Naive thymus-derived CD4-positive, alpha-beta T cell (primary cell): ENCODE data around the gene OR2F1. TPM values are rescaled to one million over a fixed set of nuclear protein-coding genes. Genes with fewer than 3 reads are reported as not detected.

Experiments
- ATAC-seq: fragments of 150-1000 bp; cut with Tn5 transposase; 2 replicates; pipeline ENCODE4 v1.10.0; 2021; ENCODE audit warnings: mild to moderate bottlenecking, moderate library complexity
- CTCF ChIA-PET: fragments of 350-600 bp; sonication (Branson Sonifier 250); formaldehyde crosslinking; loops from one replicate; lab custom pipeline; 2021; ENCODE audit warnings: antibody characterized with exemption; lab: Charles Lee
- POLR2A ChIA-PET: fragments of 350-600 bp; sonication (Branson Sonifier 250); formaldehyde crosslinking; loops from one replicate; lab custom pipeline; 2021; ENCODE audit warnings: antibody characterized with exemption, inconsistent platforms; lab: Charles Lee
- DNase-seq, 9 donors: peaks; one replicate each; pipeline versions ENCODE4 v3.0.0 to v3.0.0-alpha.2; 2020 to 2022; ENCODE audit warnings: mixed read lengths in 1 of 9
- H3K27ac ChIP-seq: one replicate; pipeline ENCODE4 v1.7.0; 2013; ENCODE audit warnings: mild to moderate bottlenecking, low read depth, low read length, moderate library complexity
- H3K27me3 ChIP-seq, 2 donors: one replicate each; pipeline ENCODE4 v1.7.0; 2013; ENCODE audit warnings: low read length in 2 of 2, mild to moderate bottlenecking in 2 of 2, moderate library complexity in 2 of 2; ENCODE audit not compliant: control insufficient read depth in 2 of 2, insufficient read depth in 2 of 2
- H3K36me3 ChIP-seq, 3 experiments: 1 replicate in 2 of 3; 2 replicates in 1 of 3; pipeline ENCODE4 v1.7.0; 2013; ENCODE audit warnings: low read length in 3 of 3, mild to moderate bottlenecking in 3 of 3, moderate library complexity in 1 of 3; ENCODE audit not compliant: insufficient read depth in 3 of 3, control insufficient read depth in 2 of 3
- H3K4me1 ChIP-seq, 2 donors: one replicate each; pipeline ENCODE4 v1.7.0; 2013; ENCODE audit warnings: low read length in 2 of 2, mild to moderate bottlenecking in 2 of 2, moderate library complexity in 1 of 2; ENCODE audit not compliant: control insufficient read depth in 2 of 2, insufficient read depth in 2 of 2
- H3K4me3 ChIP-seq: 2 replicates; pipeline ENCODE4 v1.7.0; 2013; ENCODE audit warnings: mild to moderate bottlenecking, low read length
- H3K9me3 ChIP-seq, 3 experiments: 1 replicate in 2 of 3; 2 replicates in 1 of 3; pipeline ENCODE4 v1.7.0; 2013; ENCODE audit warnings: low read length in 3 of 3; ENCODE audit not compliant: control insufficient read depth in 2 of 3
- H3K27ac Mint-ChIP-seq, 9 donors: one replicate each; pipeline ENCODE4 v1.8.0; 2020 to 2022; ENCODE audit warnings: mixed read lengths in 9 of 9, mild to moderate bottlenecking in 8 of 9, moderate library complexity in 5 of 9, inconsistent platforms in 2 of 9
- H3K27me3 Mint-ChIP-seq, 5 donors: one replicate each; pipeline ENCODE4 v1.8.0; 2021 to 2022; ENCODE audit warnings: mixed read lengths in 5 of 5, mild to moderate bottlenecking in 1 of 5
- H3K36me3 Mint-ChIP-seq, 5 donors: one replicate each; pipeline ENCODE4 v1.8.0; 2020 to 2022; ENCODE audit warnings: mixed read lengths in 5 of 5, mild to moderate bottlenecking in 3 of 5, inconsistent platforms in 1 of 5
- H3K4me1 Mint-ChIP-seq, 7 donors: one replicate each; pipeline ENCODE4 v1.8.0; 2020 to 2022; ENCODE audit warnings: mixed read lengths in 7 of 7, mild to moderate bottlenecking in 3 of 7, inconsistent platforms in 1 of 7
- H3K4me3 Mint-ChIP-seq, 10 donors: one replicate each; pipeline ENCODE4 v1.8.0; 2020 to 2022; ENCODE audit warnings: mild to moderate bottlenecking in 10 of 10, mixed read lengths in 10 of 10, moderate library complexity in 6 of 10, inconsistent platforms in 2 of 10
- H3K9me3 Mint-ChIP-seq, 11 donors: one replicate each; pipeline ENCODE4 v1.8.0; 2020 to 2022; ENCODE audit warnings: mixed read lengths in 11 of 11, mild to moderate bottlenecking in 4 of 11, inconsistent platforms in 1 of 11, moderate library complexity in 1 of 11
- intact Hi-C, 2 donors: fragments of 100-400 bp; cut with micrococcal nuclease; formaldehyde crosslinking; loops; one replicate each; pipeline ENCODE4 v1.15.1; 2023
- polyA plus RNA-seq, 2 donors: library from polyadenylated mRNA; unstranded; fragments of 300-500 nt; fragmentation: Illumina TruSeq; gene quantifications; one replicate each; pipeline ENCODE4 v1.2.3, GENCODE V29; 2021
- total RNA-seq, 6 experiments: library from RNA in 5 of 6; stranded (reverse) in 5 of 6; gene quantifications; 1 replicate in 5 of 6; 2 replicates in 1 of 6; pipeline ENCODE4 v1.2.3 and lab custom pipeline; 2021 to 2026

OR2F1 gene
- total and polyA plus RNA-seq, 7 experiments from 2014 or later: not detected

DNA sequence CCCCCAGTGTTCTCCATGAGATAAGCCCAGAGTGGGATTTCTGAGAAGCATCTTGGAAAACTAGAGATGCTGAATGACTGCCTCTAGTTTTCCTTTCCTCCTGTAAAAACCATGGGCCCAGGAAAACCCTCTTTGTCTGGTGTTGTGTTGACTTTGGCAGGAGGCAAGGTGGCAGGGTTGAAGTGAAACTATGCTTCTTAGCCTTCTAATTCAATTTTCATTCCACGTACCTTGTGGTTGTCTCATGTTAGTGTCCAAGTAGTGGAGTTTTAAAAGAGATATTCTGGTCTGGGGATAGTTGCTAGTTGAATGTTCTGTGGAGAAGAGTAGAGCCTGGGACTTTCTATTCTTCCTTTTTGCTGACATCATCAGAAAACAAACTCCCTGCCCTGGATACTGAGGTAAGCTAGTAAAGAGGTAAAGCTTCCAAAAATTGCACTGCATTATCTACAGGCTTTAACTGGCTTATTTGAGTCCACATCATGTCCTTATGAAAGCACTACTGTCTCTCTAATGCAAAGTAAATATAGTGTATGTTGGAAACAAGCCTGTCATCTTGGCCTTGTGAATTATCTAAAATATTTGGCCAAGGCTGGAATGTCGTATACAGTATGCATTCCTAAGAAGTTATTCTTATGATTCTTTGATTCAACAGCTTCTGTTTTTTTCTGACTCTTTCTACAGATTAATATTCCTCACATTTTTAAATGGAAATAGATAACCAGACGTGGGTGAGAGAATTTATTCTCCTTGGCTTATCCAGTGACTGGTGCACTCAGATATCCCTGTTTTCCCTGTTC is 19.9 kb upstream of the OR2F1 start, which contains the start of gene OR2F2:
TSS of gene OR2F2 (plus strand) at position 708 of the 800 bp plus-strand sequence. CDS start at position 708, 0 bp downstream.
- intact Hi-C loops: no loop called here
- H3K9me3 ChIP-seq: peaks cover 0 to 4% (median 0%) of the 10 kb centered on the region in 3 experiments
- CTCF ChIA-PET: no interaction called here
- H3K27me3 ChIP-seq: no peaks in the 10 kb centered on the region
- H3K4me3 ChIP-seq: no peak within 1 kb of the TSS
- Mint-ChIP-seq H3K27ac (no peak within 1 kb of the TSS), H3K4me3 (no peak within 1 kb of the TSS), H3K27me3 (peaks cover 0 to 28% (median 0%) of the 10 kb centered on the region in 5 donors), H3K36me3 (peaks cover 0 to 6% (median 5%) of the 10 kb centered on the region in 5 donors), H3K9me3 (peaks cover 0 to 27% (median 11%) of the 10 kb centered on the region in 11 donors), H3K4me1 (peaks cover 0 to 8% (median 0%) of the 10 kb centered on the region in 7 donors)
- no peaks in the 10 kb centered on the region for H3K4me1 ChIP-seq
- POLR2A ChIA-PET: no interaction called here
- DNase-seq: no peak
- H3K27ac ChIP-seq: no peak within 1 kb of the TSS
- no peaks in the 10 kb centered on the region for H3K36me3 ChIP-seq
- ATAC-seq: no peak

DNA sequence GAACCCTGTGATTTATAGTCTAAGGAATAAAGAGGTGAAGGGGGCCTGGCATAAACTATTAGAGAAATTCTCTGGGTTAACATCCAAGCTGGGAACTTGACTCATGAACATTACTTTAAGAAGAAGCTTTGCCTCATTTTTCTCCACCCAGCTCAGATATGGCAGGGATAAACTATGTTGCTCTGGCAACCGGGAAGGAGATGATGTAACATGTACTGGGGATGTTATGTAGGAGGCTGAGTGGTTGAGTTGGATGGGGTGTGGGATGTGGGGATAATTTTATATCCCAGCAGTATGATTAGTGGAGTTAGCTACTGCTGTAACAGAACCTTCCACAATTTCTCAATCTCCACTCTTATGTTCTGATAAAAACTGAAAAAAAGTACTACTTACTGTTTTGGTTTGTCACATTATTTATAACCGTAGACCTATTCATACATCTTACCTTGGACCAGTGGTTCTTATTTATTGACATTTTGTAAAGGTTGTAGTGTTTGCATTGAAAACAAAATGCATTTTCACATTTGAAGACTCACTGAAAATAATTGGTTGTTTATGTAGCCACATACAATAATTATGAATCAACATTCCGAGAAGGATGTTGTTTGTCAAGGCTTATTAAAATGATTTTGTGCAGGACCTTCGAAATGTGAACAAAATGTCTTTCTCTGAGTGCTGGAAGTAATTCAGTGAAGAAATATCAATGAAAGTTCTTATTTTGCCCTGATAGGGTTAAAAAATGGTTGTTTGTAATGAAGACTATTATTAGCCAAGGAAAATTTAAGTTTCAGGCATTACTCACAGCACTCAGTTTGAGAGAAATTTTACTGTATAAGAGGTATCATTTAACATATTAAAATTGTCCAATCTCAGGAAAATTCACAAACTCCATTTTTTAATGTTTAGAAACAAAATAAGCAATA is 18.3 kb upstream of the OR2F1 start:
- no peaks in the 10 kb centered on the region for H3K36me3 ChIP-seq
- intact Hi-C loops: no loop called here
- DNase-seq (no peak), ATAC-seq (no peak)
- Mint-ChIP-seq H3K27ac (no peak overlapping the region), H3K27me3 (peaks cover 0 to 28% (median 0%) of the 10 kb centered on the region in 5 donors), H3K4me1 (peaks cover 0 to 8% (median 0%) of the 10 kb centered on the region in 7 donors), H3K4me3 (no peak overlapping the region), H3K9me3 (peaks cover 0 to 27% (median 11%) of the 10 kb centered on the region in 11 donors), H3K36me3 (peaks cover 0 to 6% (median 5%) of the 10 kb centered on the region in 5 donors)
- no peak overlapping the region for H3K4me3 ChIP-seq
- no peaks in the 10 kb centered on the region for H3K27me3 ChIP-seq
- no peak overlapping the region for H3K27ac ChIP-seq
- H3K9me3 ChIP-seq: peaks cover 0 to 4% (median 0%) of the 10 kb centered on the region in 3 experiments
- no peaks in the 10 kb centered on the region for H3K4me1 ChIP-seq
- ChIA-PET CTCF (no interaction called here), POLR2A (no interaction called here)

DNA sequence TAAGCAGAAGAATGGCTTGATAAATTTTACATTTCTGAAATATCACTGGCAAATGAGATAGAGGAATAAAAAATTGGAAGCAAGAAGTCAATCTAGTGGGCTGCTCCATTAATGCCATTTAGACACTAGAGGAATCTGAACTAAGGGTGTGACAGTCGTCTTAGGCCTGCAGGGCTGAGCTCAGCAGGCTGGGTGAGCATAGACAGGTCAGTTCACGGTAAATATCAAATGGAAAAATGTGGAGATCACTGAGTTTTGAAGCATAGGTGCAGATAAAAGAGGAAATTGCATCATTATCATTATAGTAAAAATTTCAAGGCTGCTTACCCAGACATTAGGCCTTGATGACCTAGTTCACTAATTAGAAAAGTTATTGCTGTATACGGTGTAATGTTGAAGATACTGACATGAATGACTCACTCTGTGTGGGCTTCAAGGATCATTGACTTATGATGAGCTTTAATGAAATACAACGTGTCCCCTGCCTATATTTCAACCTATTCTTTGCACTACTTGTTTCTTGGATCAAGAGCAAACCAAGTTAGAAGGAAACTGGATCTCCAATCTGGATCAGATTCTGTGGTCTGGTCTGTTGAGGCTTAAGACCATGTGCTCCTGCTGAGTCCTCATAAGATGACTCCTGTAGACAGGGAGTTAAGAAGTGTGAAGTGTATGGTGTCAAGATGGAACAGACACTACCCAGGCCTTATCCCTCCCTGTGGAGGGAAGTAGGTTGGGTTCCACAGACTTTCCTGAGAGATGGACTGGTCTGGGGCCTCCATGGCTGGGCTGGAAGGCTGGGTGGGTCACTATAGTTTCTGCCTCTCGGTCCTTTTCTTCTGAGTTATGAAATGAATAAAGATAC is 16.0 kb upstream of the OR2F1 start:
- H3K36me3 Mint-ChIP-seq: no peaks in the 10 kb centered on the region
- H3K4me1 Mint-ChIP-seq: no peaks in the 10 kb centered on the region
- ATAC-seq (no peak), DNase-seq (no peak)
- H3K9me3 ChIP-seq: no peaks in the 10 kb centered on the region
- ChIA-PET CTCF (no interaction called here), POLR2A (no interaction called here)
- H3K27ac ChIP-seq: no peak overlapping the region
- no peaks in the 10 kb centered on the region for H3K36me3 ChIP-seq
- peaks cover 0 to 17% (median 3%) of the 10 kb centered on the region in 11 donors for H3K9me3 Mint-ChIP-seq
- no peak overlapping the region for H3K4me3 ChIP-seq
- H3K4me3 Mint-ChIP-seq: no peak overlapping the region
- no peaks in the 10 kb centered on the region for H3K4me1 ChIP-seq
- H3K27me3 Mint-ChIP-seq: peaks cover 5 to 31% (median 9%) of the 10 kb centered on the region in 5 donors
- no peak overlapping the region for H3K27ac Mint-ChIP-seq
- intact Hi-C loops: no loop called here
- no peaks in the 10 kb centered on the region for H3K27me3 ChIP-seq

DNA sequence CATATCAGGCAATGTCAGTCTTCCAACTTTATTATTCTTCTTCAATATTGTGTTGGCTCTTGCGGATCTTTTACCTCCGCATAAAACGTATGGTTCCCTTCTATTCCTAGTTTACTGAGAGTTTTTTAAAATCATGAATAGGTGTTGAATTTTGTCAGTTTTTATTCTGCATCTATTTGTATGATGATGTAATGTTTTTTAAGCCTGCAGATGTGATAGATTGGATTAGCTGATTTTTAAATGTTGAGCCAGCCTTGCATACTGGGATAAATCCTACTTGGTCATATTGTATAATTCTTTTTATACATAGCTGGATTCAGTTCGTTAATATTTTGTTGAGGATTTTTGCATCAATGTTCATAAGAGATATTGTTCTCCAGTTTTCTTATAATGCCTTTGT is 9.2 kb upstream of the OR2F1 start:
- H3K9me3 Mint-ChIP-seq: peaks cover 0 to 2% (median 0%) of the 10 kb centered on the region in 11 donors
- intact Hi-C loops: no loop called here
- H3K4me3 Mint-ChIP-seq: no peak overlapping the region
- DNase-seq (no peak), ATAC-seq (no peak)
- Histone ChIP-seq H3K9me3 (no peaks in the 10 kb centered on the region), H3K36me3 (no peaks in the 10 kb centered on the region), H3K27ac (no peak overlapping the region), H3K4me1 (no peaks in the 10 kb centered on the region), H3K27me3 (no peaks in the 10 kb centered on the region), H3K4me3 (no peak overlapping the region)
- no peak overlapping the region for H3K27ac Mint-ChIP-seq
- CTCF ChIA-PET: no interaction called here
- no peaks in the 10 kb centered on the region for H3K4me1 Mint-ChIP-seq
- peaks cover 0 to 8% (median 0%) of the 10 kb centered on the region in 5 donors for H3K36me3 Mint-ChIP-seq
- peaks cover 29 to 53% (median 32%) of the 10 kb centered on the region in 5 donors for H3K27me3 Mint-ChIP-seq
- POLR2A ChIA-PET: no interaction called here

DNA sequence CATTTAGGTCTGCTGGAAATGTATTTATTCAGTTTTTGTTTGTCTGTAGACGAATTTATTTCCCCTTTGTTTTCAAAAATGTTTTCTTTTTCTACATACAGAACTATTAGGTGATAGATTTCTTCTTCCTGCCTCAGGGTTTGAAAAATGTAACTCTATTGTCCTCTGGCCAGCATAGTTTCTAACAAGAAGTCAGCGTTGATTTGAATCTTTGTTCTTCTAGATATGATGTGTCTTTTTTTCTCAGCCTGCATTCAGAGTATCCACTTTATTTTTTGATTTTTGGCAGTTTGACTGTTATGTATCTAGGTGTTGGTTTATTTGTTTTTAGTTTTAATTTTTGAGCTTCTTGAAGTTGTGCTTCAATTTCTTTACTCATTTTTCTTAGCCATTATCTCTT is 7.5 kb upstream of the OR2F1 start:
- ChIA-PET POLR2A (no interaction called here), CTCF (no interaction called here)
- Histone ChIP-seq H3K27ac (no peak overlapping the region), H3K4me3 (no peak overlapping the region), H3K27me3 (no peaks in the 10 kb centered on the region), H3K36me3 (no peaks in the 10 kb centered on the region), H3K4me1 (no peaks in the 10 kb centered on the region), H3K9me3 (no peaks in the 10 kb centered on the region)
- H3K27ac Mint-ChIP-seq: no peak overlapping the region
- ATAC-seq (no peak), DNase-seq (no peak)
- H3K4me3 Mint-ChIP-seq: no peak overlapping the region
- intact Hi-C loops: no loop called here
- H3K36me3 Mint-ChIP-seq: peaks cover 0 to 8% (median 0%) of the 10 kb centered on the region in 5 donors
- H3K27me3 Mint-ChIP-seq: peaks cover 25 to 46% (median 31%) of the 10 kb centered on the region in 5 donors
- H3K9me3 Mint-ChIP-seq: peaks cover 0 to 2% (median 0%) of the 10 kb centered on the region in 11 donors
- no peaks in the 10 kb centered on the region for H3K4me1 Mint-ChIP-seq

DNA sequence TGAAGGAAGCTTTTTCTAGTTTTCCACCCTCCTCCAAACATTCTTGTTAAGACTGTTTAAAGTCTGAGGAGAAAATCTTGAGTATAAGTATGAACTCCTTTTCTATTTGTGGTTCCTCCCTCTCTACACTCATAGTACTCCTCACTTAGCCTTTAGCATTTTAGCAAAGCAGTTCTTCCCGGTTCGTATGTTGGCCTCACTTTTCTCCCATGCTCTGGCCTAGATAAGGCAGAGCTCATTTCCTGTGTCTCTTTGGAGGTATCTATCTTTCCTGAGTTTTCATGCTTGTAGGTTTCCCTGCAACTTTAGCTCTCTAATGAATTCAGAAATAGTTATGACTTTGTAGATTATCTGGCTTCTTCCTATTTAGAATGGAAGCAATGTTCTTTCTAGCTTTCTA is 5.9 kb upstream of the OR2F1 start:
- Mint-ChIP-seq H3K4me1 (no peaks in the 10 kb centered on the region), H3K36me3 (peaks cover 0 to 8% (median 0%) of the 10 kb centered on the region in 5 donors), H3K9me3 (peaks cover 0 to 2% (median 0%) of the 10 kb centered on the region in 11 donors), H3K27ac (no peak overlapping the region), H3K27me3 (peaks cover 26 to 49% (median 32%) of the 10 kb centered on the region in 5 donors), H3K4me3 (no peak overlapping the region)
- Histone ChIP-seq H3K36me3 (no peaks in the 10 kb centered on the region), H3K4me1 (no peaks in the 10 kb centered on the region), H3K27me3 (no peaks in the 10 kb centered on the region), H3K9me3 (no peaks in the 10 kb centered on the region), H3K4me3 (no peak overlapping the region), H3K27ac (no peak overlapping the region)
- ChIA-PET CTCF (no interaction called here), POLR2A (no interaction called here)
- ATAC-seq: no peak
- intact Hi-C loops: no loop called here
- DNase-seq: no peak
